Esophagus (tissue), 2 donors: ENCODE data around the gene TAGLN3. TPM values are rescaled to one million over a fixed set of nuclear protein-coding genes. Genes with fewer than 3 reads are reported as not detected.

Experiments
- H3K27ac ChIP-seq, 2 donors: one replicate each; pipeline ENCODE4 v1.5.1; 2013; ENCODE audit warnings: low read depth in 2 of 2, mild to moderate bottlenecking in 2 of 2, inconsistent platforms in 1 of 2, low read length in 1 of 2, moderate library complexity in 1 of 2
- H3K27me3 ChIP-seq, 2 donors: one replicate each; pipeline ENCODE4 v1.6.1; 2013; ENCODE audit warnings: low read length in 2 of 2, control low read depth in 1 of 2, mild to moderate bottlenecking in 1 of 2; ENCODE audit not compliant: insufficient read depth in 2 of 2, control insufficient read depth in 1 of 2
- H3K36me3 ChIP-seq, 2 donors: one replicate each; pipeline ENCODE4 v1.6.1; 2013; ENCODE audit warnings: low read length in 1 of 2; ENCODE audit not compliant: control insufficient read depth in 2 of 2, insufficient read depth in 2 of 2
- H3K4me1 ChIP-seq, 2 donors: one replicate each; pipeline ENCODE4 v1.6.1; 2013; ENCODE audit warnings: low read length in 1 of 2; ENCODE audit not compliant: control insufficient read depth in 2 of 2, insufficient read depth in 2 of 2
- H3K4me3 ChIP-seq, 2 donors: one replicate each; pipeline ENCODE4 v1.5.1; 2013; ENCODE audit warnings: low read length in 2 of 2, mild to moderate bottlenecking in 2 of 2, low read depth in 1 of 2, moderate library complexity in 1 of 2
- H3K9me3 ChIP-seq, 2 donors: one replicate each; pipeline ENCODE4 v1.6.1; 2013; ENCODE audit warnings: mild to moderate bottlenecking in 2 of 2, low read depth in 1 of 2, low read length in 1 of 2, moderate library complexity in 1 of 2; ENCODE audit not compliant: control insufficient read depth in 2 of 2, insufficient read depth in 1 of 2
- WGBS, 2 donors: extraction: QIAGEN DNeasy Blood & Tissue Kit; methylation state at CpG; one replicate each; pipeline ENCODE4 v1.1.7; 2013; 5-methylcytosine and 5-hydroxymethylcytosine counted together
- polyA plus RNA-seq, 2 donors: library from polyadenylated mRNA; stranded (reverse); fragments of 200-250 nt; gene quantifications; one replicate each; pipeline ENCODE4 v1.2.3, GENCODE V29; 2013
- donor health status: healthy with polysubstance abuse.
- donor health status: Bipolar disorder and iron deficiency.

Gene TAGLN3
- polyA plus RNA-seq, 2 donors: 0.02 to 0.06 TPM

DNA sequence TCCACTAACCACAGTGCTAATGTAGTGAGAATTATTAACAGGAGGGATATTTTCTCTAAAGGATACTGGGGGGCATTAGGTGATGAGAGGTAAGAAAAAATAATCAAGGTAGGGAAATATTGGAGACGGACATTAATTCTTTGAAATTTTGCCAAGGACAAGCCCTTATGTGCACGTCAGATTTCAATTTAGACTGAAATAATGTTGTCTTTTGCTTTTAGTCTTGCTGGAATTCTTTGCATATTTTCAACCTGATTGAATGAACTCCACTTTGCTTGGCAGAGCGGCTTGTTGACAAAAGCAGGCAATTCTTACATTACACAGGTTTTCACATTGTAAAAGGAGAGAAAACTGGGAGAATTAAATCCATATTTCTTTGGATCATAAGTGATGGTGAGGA, 62.4 kb downstream of the TAGLN3 start:
- no peaks in the 10 kb centered on the region for H3K36me3 ChIP-seq
- H3K4me3 ChIP-seq: no peak overlapping the region
- H3K4me1 ChIP-seq: no peaks in the 10 kb centered on the region
- 59 to 61% methylated on average over 3 of the region's 3 CpGs for WGBS, 2 donors
- no peaks in the 10 kb centered on the region for H3K9me3 ChIP-seq
- no peaks in the 10 kb centered on the region for H3K27me3 ChIP-seq
- no peak overlapping the region for H3K27ac ChIP-seq

Other genes with a start within 250 kb of the TAGLN3 start
- 1 to 10 TPM; 5.2 to 7.6 TPM for gene PHLDB2, start 139.7 kb upstream of the TAGLN3 start, polyA plus RNA-seq
- gene ABHD10, start 19.9 kb upstream of the TAGLN3 start, polyA plus RNA-seq: 1 to 10 TPM; 6.9 to 8.1 TPM
- under 1 TPM in 1 of 2 donors, not detected in 1; 0.01 TPM for gene TMPRSS7, start 35.8 kb downstream of the TAGLN3 start, polyA plus RNA-seq
- 1 to 10 TPM; 2.0 to 2.1 TPM for gene C3orf52, start 87.5 kb downstream of the TAGLN3 start, polyA plus RNA-seq
- under 1 TPM; 0.66 to 0.90 TPM for gene GCSAM, start 134.3 kb downstream of the TAGLN3 start, polyA plus RNA-seq